ENCODE data around the gene RAB13. TPM values are rescaled to one million over a fixed set of nuclear protein-coding genes. Genes with fewer than 3 reads are reported as not detected.

Gene RAB13
- total and polyA plus RNA-seq, 2 of the 8 experiments (the other 6 are each of a cell fraction or from before 2014, with no cell fraction given) = 70.5 to 157 TPM

GRCh38 chr1:153939476-153939875, 46.7 kb downstream of the RAB13 start (continued):
- TF ChIP-seq ASH2L (IDR thresholded peaks at IDR 0.05; ENCODE audit: low read length) = no peak

All from H1 (cell line).